C4-2B (cell line): ENCODE results near the gene EIF2S2.
"Not testable (repeated sequence)": the region's sequence is repeated elsewhere in the genome, so short reads cannot be mapped to it uniquely, and the experiment has no call there.

Experiments
- CTCF ChIP-seq: fragments of 450-650 bp; conservative IDR thresholded peaks from 2 replicates; pipeline ENCODE4 v1.5.1; 2017; ENCODE audit warnings: mild to moderate bottlenecking
- ZFX ChIP-seq: fragments of 450-650 bp; IDR thresholded peaks from 2 replicates; pipeline ENCODE4 v1.6.1; 2017

GRCh38 chr20:34132943-34133342 lies 20.9 kb upstream of the EIF2S2 start:
- TF ChIP-seq CTCF, ZFX: not testable (repeated sequence)
